Measurements from ENCODE around the gene AMPD1. TPM values are rescaled to one million over a fixed set of nuclear protein-coding genes. Genes with fewer than 3 reads are reported as not detected.

Gene AMPD1
- total RNA-seq, 1 experiment from 2014 or later, result not detected

GRCh38 chr1:114690148-114690547 lies 5.2 kb downstream of the AMPD1 start:
- H3K27ac ChIP-seq, result no peak overlapping the region
- DNase-seq (ENCODE audit: low read depth in 1 of 2, low spot score in 2 of 2), result no peak

GRCh38 chr1:114688526-114688925 lies 6.8 kb downstream of the AMPD1 start:
- Histone ChIP-seq H3K27ac (no peak overlapping the region), H3K36me3 (no peaks in the 10 kb centered on the region), H3K27me3 (replicated peaks) (peaks cover 9% of the 10 kb centered on the region; the same call in 1 of the 2 replicates), H3K4me1 (replicated peaks) (no peaks in the 10 kb centered on the region), H3K4me3 (no peak overlapping the region), H3K9me3 (replicated peaks) (no peaks in the 10 kb centered on the region)
- DNase-seq (ENCODE audit: low read depth in 1 of 2, low spot score in 2 of 2), result no peak

More at GRCh38 chr1:114690148-114690547, 5.2 kb downstream of the AMPD1 start:
- Histone ChIP-seq H3K4me1 (replicated peaks) (no peaks in the 10 kb centered on the region), H3K36me3 (no peaks in the 10 kb centered on the region), H3K27me3 (replicated peaks) (peaks cover 9% of the 10 kb centered on the region; the same call in 1 of the 2 replicates), H3K9me3 (replicated peaks) (no peaks in the 10 kb centered on the region), H3K4me3 (no peak overlapping the region)

DNA sequence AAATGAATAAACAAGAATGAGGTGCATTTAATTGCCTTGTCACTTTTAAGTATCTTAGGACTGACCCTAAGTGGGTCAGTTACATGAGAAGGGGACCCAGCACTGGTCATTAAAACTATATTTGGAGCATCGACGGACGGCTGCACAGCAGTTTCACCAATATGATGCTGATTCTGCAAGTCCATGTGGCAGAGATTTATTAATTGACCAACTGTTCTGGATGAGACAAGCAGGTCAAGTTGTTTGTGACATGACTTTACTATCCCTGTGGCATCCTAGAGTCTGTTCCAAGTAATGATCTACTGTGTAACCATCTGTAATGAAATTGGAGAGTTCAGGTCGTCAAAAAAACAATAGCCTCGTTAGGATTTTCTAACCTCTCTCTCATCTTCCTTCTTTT lies 9.5 kb downstream of the AMPD1 start:
- Histone ChIP-seq H3K4me1 (replicated peaks) (no peaks in the 10 kb centered on the region), H3K27ac (no peak overlapping the region), H3K9me3 (replicated peaks) (no peaks in the 10 kb centered on the region), H3K36me3 (no peaks in the 10 kb centered on the region), H3K27me3 (replicated peaks) (peaks cover 16% of the 10 kb centered on the region; the same call in 1 of the 2 replicates), H3K4me3 (no peak overlapping the region)
- no peak for DNase-seq (ENCODE audit: low read depth in 1 of 2, low spot score in 2 of 2)

DNA sequence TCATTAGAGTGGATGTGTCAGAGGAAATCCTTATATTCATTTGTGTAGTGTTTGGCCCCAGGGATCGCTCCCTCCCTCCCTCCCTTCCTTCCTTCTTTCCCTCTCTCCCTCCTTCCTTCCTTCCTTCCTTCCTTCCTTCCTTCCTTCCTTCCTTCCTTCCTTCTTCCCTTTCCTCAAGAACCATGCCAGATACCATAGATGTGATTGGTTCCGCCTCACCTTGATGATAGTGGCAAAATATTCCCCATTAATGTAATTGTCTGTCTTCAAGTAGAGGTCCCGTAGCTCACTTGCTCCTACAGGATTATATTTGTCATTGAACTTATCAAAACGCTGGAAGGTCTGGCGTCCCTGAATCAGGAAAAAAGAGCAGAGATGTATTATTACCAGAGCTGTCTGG lies 17.7 kb downstream of the AMPD1 start:
- no peak for DNase-seq (ENCODE audit: low read depth in 1 of 2, low spot score in 2 of 2)
- no peak overlapping the region for H3K27ac ChIP-seq
- no peaks in the 10 kb centered on the region for H3K9me3 ChIP-seq (replicated peaks)
- H3K36me3 ChIP-seq, result no peaks in the 10 kb centered on the region
- peaks cover 46% of the 10 kb centered on the region for H3K27me3 ChIP-seq (replicated peaks)
- H3K4me1 ChIP-seq (replicated peaks), result no peaks in the 10 kb centered on the region
- H3K4me3 ChIP-seq, result no peak overlapping the region

- DNase-seq (ENCODE audit: low read depth in 1 of 2, low spot score in 2 of 2), result no peak
- H3K27me3 ChIP-seq (replicated peaks), result peaks cover 40% of the 10 kb centered on the region
- H3K27ac ChIP-seq, result no peak overlapping the region
- H3K9me3 ChIP-seq (replicated peaks), result no peaks in the 10 kb centered on the region
- no peaks in the 10 kb centered on the region for H3K4me1 ChIP-seq (replicated peaks)
- H3K4me3 ChIP-seq, result no peak overlapping the region
- no peaks in the 10 kb centered on the region for H3K36me3 ChIP-seq
These were observed 19.2 kb downstream of the AMPD1 start for GRCh38 chr1:114676115-114676514.

- DNase-seq (ENCODE audit: low read depth in 1 of 2, low spot score in 2 of 2), result no peak
- Histone ChIP-seq H3K36me3 (no peaks in the 10 kb centered on the region), H3K27me3 (replicated peaks) (peaks cover 18% of the 10 kb centered on the region), H3K27ac (no peak overlapping the region), H3K9me3 (replicated peaks) (no peaks in the 10 kb centered on the region), H3K4me1 (replicated peaks) (peaks cover 9% of the 10 kb centered on the region; the same call in 1 of the 2 replicates), H3K4me3 (no peak overlapping the region)
These were observed 23.4 kb downstream of the AMPD1 start for GRCh38 chr1:114671939-114672275.

DNA sequence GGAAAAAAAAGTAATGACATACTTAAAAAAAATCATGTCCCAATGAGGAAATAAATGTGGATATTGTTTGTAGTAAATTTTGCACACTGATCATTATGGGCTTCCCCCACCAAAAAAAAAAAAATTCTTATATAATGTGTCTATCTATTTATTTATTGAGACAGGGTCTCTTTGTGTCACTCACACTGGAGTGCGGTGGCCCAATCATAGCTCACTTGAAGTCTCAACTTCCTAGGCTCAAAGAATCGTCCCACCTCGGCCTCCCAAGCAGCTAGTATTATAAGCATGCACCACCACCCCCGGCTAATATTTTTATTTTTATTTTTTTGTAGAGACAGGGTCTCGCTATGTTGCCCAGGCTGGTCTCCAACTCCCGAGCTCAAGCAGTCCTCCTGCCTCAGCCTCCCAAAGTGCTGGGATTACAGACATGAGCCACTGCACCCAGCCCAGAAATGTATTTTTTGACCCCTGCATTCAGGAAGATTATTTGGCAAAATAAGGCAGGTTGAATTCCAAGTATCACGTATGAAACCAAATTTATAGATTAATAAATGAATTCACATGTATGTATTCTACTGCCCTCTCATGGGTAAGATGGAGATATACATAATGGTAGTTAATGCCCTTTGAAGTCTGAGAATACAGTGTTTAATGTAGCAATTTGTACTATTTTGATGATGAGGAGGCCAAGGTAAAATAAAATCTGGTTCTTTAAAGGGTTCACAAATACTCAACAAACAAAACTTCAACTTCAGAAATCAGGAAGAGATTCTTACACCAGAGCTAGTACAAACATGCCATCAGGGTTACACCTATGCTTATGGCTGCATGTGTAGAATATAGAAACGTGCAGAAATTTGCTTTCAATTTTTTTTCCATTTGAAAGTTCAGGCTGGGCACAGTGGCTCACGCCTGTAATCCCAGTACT lies 24.1 kb downstream of the AMPD1 start:
- H3K4me3 ChIP-seq, result no peak overlapping the region
- peaks cover 18% of the 10 kb centered on the region for H3K27me3 ChIP-seq (replicated peaks)
- no peaks in the 10 kb centered on the region for H3K9me3 ChIP-seq (replicated peaks)
- H3K36me3 ChIP-seq, result no peaks in the 10 kb centered on the region
- no peak overlapping the region for H3K27ac ChIP-seq
- peaks cover 9% of the 10 kb centered on the region; the same call in 1 of the 2 replicates for H3K4me1 ChIP-seq (replicated peaks)
- DNase-seq (ENCODE audit: low read depth in 1 of 2, low spot score in 2 of 2), result no peak

DNA sequence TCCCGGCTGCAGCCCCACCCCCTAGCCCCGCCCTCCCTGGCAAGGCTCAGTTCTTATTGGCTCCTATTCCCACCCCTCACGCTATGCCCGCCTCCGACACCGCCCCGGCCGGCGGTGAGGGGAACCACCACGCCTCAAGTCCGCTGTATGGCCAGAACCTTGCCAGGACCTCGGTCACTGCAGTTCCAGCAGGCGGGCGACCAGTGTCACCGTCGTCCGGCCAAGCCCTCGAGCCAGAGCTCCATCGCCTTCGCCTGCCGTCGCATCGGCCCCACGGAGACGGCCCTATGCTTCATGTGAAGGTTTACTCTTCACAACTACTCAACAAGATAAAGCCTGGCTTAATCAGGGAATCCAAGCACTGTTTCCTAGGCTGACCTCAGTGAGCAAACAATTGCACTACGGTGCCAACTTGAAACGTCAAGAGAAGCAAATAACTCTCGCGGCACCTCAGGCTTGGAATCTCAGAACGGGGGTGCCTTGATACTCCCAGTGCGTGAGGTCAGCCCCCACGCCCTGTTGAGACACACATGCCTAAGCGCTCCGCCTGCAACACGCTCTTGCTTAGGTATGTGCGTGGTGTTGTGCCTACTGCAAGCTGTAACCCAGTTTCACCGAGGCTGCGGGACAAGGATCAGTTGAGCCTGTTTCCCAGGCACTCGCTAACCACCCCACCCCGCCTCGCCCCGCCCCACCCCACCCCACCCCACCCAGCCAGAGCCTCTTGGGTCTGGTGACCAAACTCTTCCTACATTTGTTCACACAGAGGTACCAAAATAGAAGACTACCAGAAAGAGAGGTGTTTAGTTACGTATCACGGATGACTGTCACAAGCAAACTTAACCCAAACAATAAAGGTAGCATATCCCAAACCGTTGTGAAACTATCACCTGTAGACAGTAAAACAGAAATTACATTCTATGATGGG lies 25.0 kb downstream of the AMPD1 start:
- peak; percentile 80 to 92 for DNase-seq (ENCODE audit: low read depth in 1 of 2, low spot score in 2 of 2)
- Histone ChIP-seq H3K4me3 (peak overlapping the region; percentile 53), H3K27ac (no peak overlapping the region; the same call in 1 of the 2 replicates), H3K27me3 (replicated peaks) (peaks cover 18% of the 10 kb centered on the region), H3K9me3 (replicated peaks) (no peaks in the 10 kb centered on the region), H3K36me3 (no peaks in the 10 kb centered on the region), H3K4me1 (replicated peaks) (peaks cover 9% of the 10 kb centered on the region; the same call in 1 of the 2 replicates)

DNA sequence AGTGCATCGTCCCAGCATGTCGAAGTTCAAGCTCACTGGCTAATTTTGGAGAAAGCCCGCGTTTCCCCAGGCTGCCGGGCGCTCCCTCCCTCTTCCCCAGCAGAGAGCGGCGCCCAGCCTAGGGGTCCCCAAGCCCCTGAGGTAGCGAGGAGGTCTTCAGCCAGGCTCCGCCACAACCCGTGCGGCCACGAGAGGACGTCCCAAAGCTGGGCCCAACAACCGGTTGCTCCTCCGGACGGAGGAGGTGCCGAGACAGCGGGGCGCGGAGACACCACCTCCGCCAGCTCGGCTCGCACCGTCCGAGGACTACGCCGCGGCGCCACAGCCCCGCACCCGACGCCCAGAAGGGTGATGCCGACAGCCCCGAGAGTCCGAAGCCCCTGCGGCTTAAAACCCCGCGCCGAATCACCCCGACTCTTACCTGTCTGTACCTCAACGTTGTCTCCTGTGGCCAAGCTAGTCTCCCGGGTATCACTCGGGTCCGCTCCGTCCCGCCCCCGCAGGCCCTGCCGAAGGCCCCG lies 25.7 kb downstream of the AMPD1 start, which contains the start of gene DENND2C:
Gene DENND2C, minus strand, starts transcription at position 488 of the 521 bp plus-strand sequence. CDS start 44,065 bp downstream, outside the sequence.
- Histone ChIP-seq H3K27ac (no peak within 1 kb of the TSS; the same call in 1 of the 2 replicates), H3K4me3 (peak within 1 kb of the TSS; percentile 53), H3K27me3 (replicated peaks) (peaks cover 15% of the 10 kb centered on the region), H3K36me3 (no peaks in the 10 kb centered on the region), H3K4me1 (replicated peaks) (peaks cover 9% of the 10 kb centered on the region; the same call in 1 of the 2 replicates), H3K9me3 (replicated peaks) (no peaks in the 10 kb centered on the region)
- DNase-seq (ENCODE audit: low read depth in 1 of 2, low spot score in 2 of 2), result peak in 1 of 2 experiments; percentile 75

DNA sequence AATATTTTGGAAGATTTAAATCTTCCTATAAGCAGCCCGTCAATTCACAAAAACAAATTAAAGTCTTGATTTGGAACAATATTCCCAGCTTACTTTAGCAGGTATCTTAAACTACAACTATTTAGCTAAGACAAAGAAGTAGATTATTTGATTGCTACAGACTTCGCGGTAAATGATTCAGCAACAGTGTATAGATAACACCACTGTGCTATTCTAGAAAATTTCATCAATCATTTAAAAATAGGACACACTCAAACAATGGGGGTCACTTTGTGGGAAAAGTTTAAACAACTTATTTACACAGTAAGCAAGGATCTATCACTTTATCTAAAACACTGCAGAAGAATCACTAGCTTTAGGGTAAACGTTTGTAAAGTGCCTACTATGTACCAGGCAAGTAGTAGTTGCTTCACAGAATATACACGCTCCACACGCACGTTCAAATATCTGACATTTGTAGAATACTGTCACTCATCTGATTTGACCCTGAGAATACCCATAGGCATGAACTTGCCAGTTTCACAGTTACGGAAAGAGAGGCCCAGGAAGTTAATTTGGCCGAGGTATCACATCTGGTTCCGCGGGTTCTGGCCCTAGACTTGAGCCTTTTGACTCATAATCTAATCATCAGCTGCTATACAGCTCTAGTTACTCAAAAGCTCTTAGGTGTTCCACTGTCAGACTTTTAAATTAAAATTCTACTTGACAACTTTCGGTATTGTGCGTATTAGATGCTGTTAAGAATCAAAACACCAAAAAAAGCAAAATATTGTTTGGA lies 26.4 kb downstream of the AMPD1 start:
- H3K9me3 ChIP-seq (replicated peaks), result no peaks in the 10 kb centered on the region
- no peak overlapping the region for H3K27ac ChIP-seq

GRCh38 chr1:114668373-114668772 lies 27.0 kb downstream of the AMPD1 start:
- H3K36me3 ChIP-seq, result no peaks in the 10 kb centered on the region
- peaks cover 9% of the 10 kb centered on the region; the same call in 1 of the 2 replicates for H3K4me1 ChIP-seq (replicated peaks)
- no peak overlapping the region for H3K4me3 ChIP-seq

More for the DNA sequence above, 26.4 kb downstream of the AMPD1 start:
- DNase-seq (ENCODE audit: low read depth in 1 of 2, low spot score in 2 of 2), result no peak
- H3K4me1 ChIP-seq (replicated peaks), result peaks cover 9% of the 10 kb centered on the region; the same call in 1 of the 2 replicates
- peaks cover 9% of the 10 kb centered on the region for H3K27me3 ChIP-seq (replicated peaks)
- no peaks in the 10 kb centered on the region for H3K36me3 ChIP-seq
- peak overlapping the region; percentile 53 for H3K4me3 ChIP-seq

GRCh38 chr1:114666954-114667353 lies 28.4 kb downstream of the AMPD1 start:
- no peaks in the 10 kb centered on the region for H3K36me3 ChIP-seq
- no peak for DNase-seq (ENCODE audit: low read depth in 1 of 2, low spot score in 2 of 2)
- peaks cover 9% of the 10 kb centered on the region; the same call in 1 of the 2 replicates for H3K4me1 ChIP-seq (replicated peaks)
- no peak overlapping the region for H3K4me3 ChIP-seq
- no peaks in the 10 kb centered on the region for H3K9me3 ChIP-seq (replicated peaks)
- peaks cover 10% of the 10 kb centered on the region; the same call in 1 of the 2 replicates for H3K27me3 ChIP-seq (replicated peaks)
- H3K27ac ChIP-seq, result no peak overlapping the region

More at GRCh38 chr1:114668373-114668772, 27.0 kb downstream of the AMPD1 start:
- Histone ChIP-seq H3K27ac (no peak overlapping the region), H3K9me3 (replicated peaks) (no peaks in the 10 kb centered on the region), H3K27me3 (replicated peaks) (peaks cover 7% of the 10 kb centered on the region; the same call in 1 of the 2 replicates)
- DNase-seq (ENCODE audit: low read depth in 1 of 2, low spot score in 2 of 2), result no peak
